OCI-LY3 (cell line): Measurements from ENCODE around the gene NUP93.

Experiments used
- EZH2phosphoT487 ChIP-seq: fragments of 200-600 bp; shearing (Covaris generic); IDR thresholded peaks from 2 replicates; pipeline ENCODE4 v1.6.1; 2018; ENCODE audit warnings: antibody characterized with exemption, mixed run types, low read depth
- TF ChIP-seq, protein P1 (sequence below): fragments of 200-600, 300-600 bp; sonication (generic); IDR thresholded peaks from 2 replicates; pipeline ENCODE4 v1.5.1; 2014; ENCODE audit warnings: antibody characterized with exemption, low read length, low read depth

DNA sequence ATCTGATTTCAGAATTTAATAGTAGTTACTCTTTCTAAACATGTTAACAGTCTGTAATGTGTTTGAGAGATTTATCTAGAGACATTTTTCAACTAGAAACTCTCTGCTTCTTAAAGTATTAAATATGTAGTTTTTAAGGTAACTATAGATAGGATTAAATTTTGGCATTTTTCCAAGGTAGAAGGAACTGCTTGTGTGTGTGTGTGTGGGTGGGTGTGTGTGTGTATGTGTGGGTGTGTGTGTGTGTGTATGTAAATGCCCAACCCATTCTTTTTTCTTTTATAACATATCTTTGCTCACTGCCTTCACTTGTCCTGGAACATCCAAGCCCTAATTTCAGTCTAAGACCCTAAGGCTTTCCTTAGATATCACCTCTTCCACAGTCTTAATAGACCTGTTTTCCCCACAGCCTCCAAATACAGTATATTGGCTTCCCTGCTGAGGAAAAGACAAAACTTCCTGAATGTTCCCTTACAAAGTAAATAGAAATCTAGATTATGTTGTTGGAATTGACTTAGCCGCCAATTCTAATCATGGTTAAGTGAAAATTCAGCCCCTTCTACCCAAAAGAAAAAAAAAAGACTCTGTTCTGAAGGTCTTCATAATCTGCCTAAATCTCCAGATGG, 33.5 kb downstream of the NUP93 start:
- TF ChIP-seq, protein P1, sequence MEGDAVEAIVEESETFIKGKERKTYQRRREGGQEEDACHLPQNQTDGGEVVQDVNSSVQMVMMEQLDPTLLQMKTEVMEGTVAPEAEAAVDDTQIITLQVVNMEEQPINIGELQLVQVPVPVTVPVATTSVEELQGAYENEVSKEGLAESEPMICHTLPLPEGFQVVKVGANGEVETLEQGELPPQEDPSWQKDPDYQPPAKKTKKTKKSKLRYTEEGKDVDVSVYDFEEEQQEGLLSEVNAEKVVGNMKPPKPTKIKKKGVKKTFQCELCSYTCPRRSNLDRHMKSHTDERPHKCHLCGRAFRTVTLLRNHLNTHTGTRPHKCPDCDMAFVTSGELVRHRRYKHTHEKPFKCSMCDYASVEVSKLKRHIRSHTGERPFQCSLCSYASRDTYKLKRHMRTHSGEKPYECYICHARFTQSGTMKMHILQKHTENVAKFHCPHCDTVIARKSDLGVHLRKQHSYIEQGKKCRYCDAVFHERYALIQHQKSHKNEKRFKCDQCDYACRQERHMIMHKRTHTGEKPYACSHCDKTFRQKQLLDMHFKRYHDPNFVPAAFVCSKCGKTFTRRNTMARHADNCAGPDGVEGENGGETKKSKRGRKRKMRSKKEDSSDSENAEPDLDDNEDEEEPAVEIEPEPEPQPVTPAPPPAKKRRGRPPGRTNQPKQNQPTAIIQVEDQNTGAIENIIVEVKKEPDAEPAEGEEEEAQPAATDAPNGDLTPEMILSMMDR, result no peak
- TF ChIP-seq EZH2phosphoT487, result no peak
